Body of pancreas (tissue), 4 donors: ENCODE measurements around the gene CFAP298. TPM values are rescaled to one million over a fixed set of nuclear protein-coding genes. Genes with fewer than 3 reads are reported as not detected.

Experiments
- ATAC-seq: fragments of 150-250 bp; one replicate; pipeline ENCODE4 v1.9.1; 2016
- DNase-seq, 4 donors: peaks; one replicate each; pipeline ENCODE4 v3.0.0-alpha.2; 2019
- H3K27ac ChIP-seq, 4 donors: fragments of 200-600 bp; sonication (generic); 1 replicate in 3 of 4; 2 replicates in 1 of 4; pipeline versions ENCODE4 v1.5.1 to v1.6.1; 2016 to 2019; ENCODE audit warnings: mild to moderate bottlenecking in 1 of 4, mixed read lengths in 1 of 4, moderate library complexity in 1 of 4
- H3K27me3 ChIP-seq, 2 donors: fragments of 200-600 bp; sonication (generic); one replicate each; pipeline ENCODE4 v1.6.0; 2016; ENCODE audit warnings: mild to moderate bottlenecking in 1 of 2
- H3K36me3 ChIP-seq, 2 donors: fragments of 200-600 bp; sonication (generic); replicated peaks in 1 of 2; 2 replicates each; pipeline ENCODE4 v1.5.1; 2016; ENCODE audit warnings: low read depth in 2 of 2; ENCODE audit not compliant: insufficient read depth in 1 of 2
- H3K4me1 ChIP-seq: fragments of 200-600 bp; sonication (generic); one replicate; pipeline ENCODE4 v1.6.0; 2016
- H3K4me3 ChIP-seq, 2 donors: fragments of 200-600 bp; sonication (generic); 1 replicate in 1 of 2; 2 replicates in 1 of 2; pipeline ENCODE4 v1.5.1; 2016 to 2019
- H3K9me3 ChIP-seq, 3 donors: fragments of 200-600 bp; sonication (generic); 1 replicate in 2 of 3; 2 replicates in 1 of 3; pipeline ENCODE4 v1.5.1; 2016
- POLR2A ChIP-seq, 3 donors: fragments of 450-650 bp; IDR thresholded peaks; one replicate each; pipeline ENCODE4 v1.6.1; 2016; ENCODE audit warnings: antibody characterized with exemption in 3 of 3, mild to moderate bottlenecking in 2 of 3
- WGBS, 2 donors: methylation state at CpG; one replicate each; pipeline ENCODE4 v1.1.5; 2017; 5-methylcytosine and 5-hydroxymethylcytosine counted together
- intact Hi-C: fragments of 100-400 bp; cut with DNase I; formaldehyde crosslinking; loops from one replicate; pipeline ENCODE4 v1.15.1; 2023
- total RNA-seq, 2 donors: library from RNA; depleted of rRNA; stranded (reverse); fragments of >200 nt; gene quantifications; one replicate each; pipeline ENCODE4 v1.1.0, GENCODE V29; 2016
- TF ChIP-seq, protein P1 (sequence below), 7 experiments: fragments of 450-650 bp in 4 of 7; fragments of 200-600 bp in 3 of 7; sonication (generic) in 3 of 7; IDR thresholded peaks; one replicate each; pipeline ENCODE4 v1.5.1; 2016 to 2019; ENCODE audit warnings: antibody characterized with exemption in 7 of 7

The CFAP298 gene
- total RNA-seq, 2 donors from 2014 or later = 15.2 to 23.3 TPM

DNA sequence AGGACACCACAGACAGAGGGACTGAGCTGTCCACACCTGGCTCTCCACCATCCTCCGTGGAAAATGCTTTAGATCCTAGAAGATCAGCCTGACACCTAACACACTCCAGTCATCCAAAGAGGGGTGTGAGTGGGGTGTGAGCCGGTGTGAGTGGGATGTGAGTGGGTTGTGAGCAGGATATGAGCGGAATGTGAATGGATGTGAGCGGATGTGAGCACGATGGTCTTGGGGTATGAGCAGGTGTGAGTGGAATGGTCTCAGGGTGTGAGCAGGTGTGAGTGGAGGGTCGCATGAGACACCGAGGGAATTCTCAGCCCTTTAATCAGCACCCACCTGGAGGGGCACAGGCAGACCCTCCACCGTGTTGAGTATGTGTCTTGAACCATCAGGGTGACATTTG is 27.7 kb downstream of the CFAP298 start:
- Histone ChIP-seq H3K36me3 (no peaks in the 10 kb centered on the region), H3K4me1 (no peaks in the 10 kb centered on the region), H3K27me3 (no peaks in the 10 kb centered on the region), H3K9me3 (no peaks in the 10 kb centered on the region), H3K27ac (no peak overlapping the region), H3K4me3 (no peak overlapping the region)
- TF ChIP-seq, protein P1, sequence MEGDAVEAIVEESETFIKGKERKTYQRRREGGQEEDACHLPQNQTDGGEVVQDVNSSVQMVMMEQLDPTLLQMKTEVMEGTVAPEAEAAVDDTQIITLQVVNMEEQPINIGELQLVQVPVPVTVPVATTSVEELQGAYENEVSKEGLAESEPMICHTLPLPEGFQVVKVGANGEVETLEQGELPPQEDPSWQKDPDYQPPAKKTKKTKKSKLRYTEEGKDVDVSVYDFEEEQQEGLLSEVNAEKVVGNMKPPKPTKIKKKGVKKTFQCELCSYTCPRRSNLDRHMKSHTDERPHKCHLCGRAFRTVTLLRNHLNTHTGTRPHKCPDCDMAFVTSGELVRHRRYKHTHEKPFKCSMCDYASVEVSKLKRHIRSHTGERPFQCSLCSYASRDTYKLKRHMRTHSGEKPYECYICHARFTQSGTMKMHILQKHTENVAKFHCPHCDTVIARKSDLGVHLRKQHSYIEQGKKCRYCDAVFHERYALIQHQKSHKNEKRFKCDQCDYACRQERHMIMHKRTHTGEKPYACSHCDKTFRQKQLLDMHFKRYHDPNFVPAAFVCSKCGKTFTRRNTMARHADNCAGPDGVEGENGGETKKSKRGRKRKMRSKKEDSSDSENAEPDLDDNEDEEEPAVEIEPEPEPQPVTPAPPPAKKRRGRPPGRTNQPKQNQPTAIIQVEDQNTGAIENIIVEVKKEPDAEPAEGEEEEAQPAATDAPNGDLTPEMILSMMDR (IDR thresholded peaks at IDR 0.05) = no peak
- no peak for TF ChIP-seq POLR2A (IDR thresholded peaks at IDR 0.05)
- intact Hi-C loops = no loop called here
- no peak for ATAC-seq
- 73 to 78% methylated on average over 8 of the region's 8 CpGs for WGBS, 2 donors
- DNase-seq = no peak

DNA sequence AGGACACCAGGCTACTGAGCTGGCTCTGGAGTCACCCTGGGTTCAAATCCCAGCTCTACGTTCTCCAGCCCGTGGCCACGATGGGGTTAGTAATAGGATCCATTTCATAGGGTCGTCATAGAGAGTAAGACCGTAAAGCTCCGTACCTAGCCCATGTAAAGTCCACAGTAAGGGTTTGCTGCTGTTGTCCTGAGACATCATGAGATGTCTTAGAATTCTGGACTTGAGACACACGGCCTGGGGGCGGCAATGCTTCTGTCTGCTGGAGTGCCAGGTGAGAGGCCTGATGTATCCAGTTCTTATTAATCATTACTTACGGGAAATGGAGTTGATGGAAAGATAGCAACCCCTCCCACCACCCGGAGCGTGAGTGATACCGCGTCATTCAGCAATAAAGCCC is 30.4 kb downstream of the CFAP298 start:
- 75 to 87% methylated on average over 13 of the region's 13 CpGs for WGBS, 2 donors
- Histone ChIP-seq H3K4me1 (no peaks in the 10 kb centered on the region), H3K27ac (no peak overlapping the region), H3K4me3 (no peak overlapping the region), H3K36me3 (no peaks in the 10 kb centered on the region), H3K9me3 (no peaks in the 10 kb centered on the region), H3K27me3 (no peaks in the 10 kb centered on the region)
- intact Hi-C loops = no loop called here
- TF ChIP-seq, protein P1 (IDR thresholded peaks at IDR 0.05) = no peak
- no peak for DNase-seq
- no peak for ATAC-seq

DNA sequence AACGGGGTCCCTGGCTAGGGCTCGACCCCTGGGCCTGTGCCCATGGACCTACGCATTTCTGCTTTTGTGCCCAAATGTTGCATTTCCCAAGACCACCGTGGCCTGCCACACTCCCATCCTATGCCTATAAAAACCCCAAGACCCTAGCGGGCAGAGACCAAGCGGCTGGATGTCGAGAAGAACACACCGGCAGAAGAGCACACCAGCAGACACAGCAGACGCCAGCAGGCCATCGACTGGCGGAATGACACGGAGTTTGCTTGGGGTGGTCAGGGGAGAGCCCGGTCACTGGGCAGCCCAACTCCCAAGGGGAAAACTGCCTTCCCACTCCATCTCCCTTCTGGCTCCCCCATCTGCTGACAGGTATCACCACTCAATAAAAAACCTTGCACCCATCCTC is 31.2 kb downstream of the CFAP298 start:
- H3K9me3 ChIP-seq = no peaks in the 10 kb centered on the region
- 85 to 91% methylated on average over 13 of the region's 13 CpGs for WGBS, 2 donors
- no peak overlapping the region for H3K27ac ChIP-seq
- TF ChIP-seq, protein P1 (IDR thresholded peaks at IDR 0.05) = no peak
- no peak for TF ChIP-seq POLR2A (IDR thresholded peaks at IDR 0.05)
- DNase-seq (no peak), ATAC-seq (no peak)
- no peaks in the 10 kb centered on the region for H3K36me3 ChIP-seq
- no peak overlapping the region for H3K4me3 ChIP-seq
- H3K4me1 ChIP-seq = no peaks in the 10 kb centered on the region
- H3K27me3 ChIP-seq = no peaks in the 10 kb centered on the region
- intact Hi-C loops = no loop called here

DNA sequence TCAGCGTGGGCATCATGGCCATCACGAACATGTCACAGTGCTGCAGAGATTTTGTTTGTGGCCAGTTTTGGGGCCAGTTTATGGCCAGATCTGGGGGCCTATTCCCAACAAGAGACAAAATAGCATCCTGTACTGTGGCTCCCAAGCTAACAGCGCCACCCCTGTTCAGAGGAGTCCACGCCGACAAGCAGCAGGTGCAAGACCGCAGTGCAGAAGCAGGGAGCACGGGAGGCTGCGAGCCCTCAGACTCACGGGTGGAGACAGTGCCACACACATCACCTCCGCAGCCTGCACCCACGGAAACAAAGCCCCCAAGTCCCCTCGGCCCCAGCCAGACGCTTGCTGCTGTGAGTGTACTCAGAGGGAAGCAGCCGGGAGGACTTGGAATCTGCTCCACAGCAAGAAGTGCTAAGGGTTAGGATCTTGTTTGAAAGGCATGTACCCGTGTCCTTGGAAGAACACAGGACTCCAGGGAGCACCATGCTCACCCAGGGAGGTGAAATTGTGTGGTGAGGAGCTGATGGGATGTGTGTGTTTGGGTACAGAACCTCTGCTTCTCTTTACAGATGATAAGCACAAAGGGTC is 34.0 kb downstream of the CFAP298 start:
- Histone ChIP-seq H3K4me1 (no peaks in the 10 kb centered on the region), H3K4me3 (no peak overlapping the region), H3K27ac (no peak overlapping the region), H3K36me3 (no peaks in the 10 kb centered on the region), H3K9me3 (no peaks in the 10 kb centered on the region), H3K27me3 (no peaks in the 10 kb centered on the region)
- intact Hi-C loops = loop anchor here (5.0 kb wide), 1 partner anchor 181 kb away; no protein-coding TSS in a partner anchor
- TF ChIP-seq POLR2A (IDR thresholded peaks at IDR 0.05) = no peak
- TF ChIP-seq, protein P1 (IDR thresholded peaks at IDR 0.05) = peak in 5 of 7 experiments; percentile 14 to 24 (median 19)
- WGBS, 2 donors = 44 to 65% methylated on average over 3 to 15 of the region's 15 CpGs
- peak in 1 of 4 donors; percentile 26 for DNase-seq
- no peak for ATAC-seq

DNA sequence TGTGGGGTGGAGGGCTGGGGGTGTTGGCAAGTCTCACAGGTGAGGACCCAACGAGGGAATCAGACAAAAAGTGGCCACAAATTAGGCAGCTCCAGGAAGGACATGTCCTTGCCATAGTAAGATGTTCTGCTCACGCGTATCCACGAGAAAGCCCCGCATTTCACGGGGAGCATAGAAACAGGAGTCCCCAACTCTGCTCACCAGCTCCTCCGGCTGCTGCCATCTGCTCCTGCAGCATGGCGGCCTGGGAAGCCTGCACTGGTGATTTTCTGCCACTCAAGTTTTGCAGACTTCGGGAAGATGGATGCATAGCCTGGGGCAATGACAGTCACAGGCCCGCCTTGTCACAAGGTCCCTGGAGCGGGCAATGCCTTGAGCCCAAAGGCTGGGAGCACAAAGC is 36.2 kb downstream of the CFAP298 start:
- no peak for DNase-seq
- no peak for TF ChIP-seq POLR2A (IDR thresholded peaks at IDR 0.05)
- TF ChIP-seq, protein P1 (IDR thresholded peaks at IDR 0.05) = no peak
- intact Hi-C loops = loop anchor here (5.0 kb wide), 1 partner anchor 179 kb away; no protein-coding TSS in a partner anchor
- H3K9me3 ChIP-seq = no peaks in the 10 kb centered on the region
- 89 to 90% methylated on average over 11 of the region's 11 CpGs for WGBS, 2 donors
- no peaks in the 10 kb centered on the region for H3K36me3 ChIP-seq
- H3K4me3 ChIP-seq = no peak overlapping the region
- no peaks in the 10 kb centered on the region for H3K27me3 ChIP-seq
- H3K4me1 ChIP-seq = no peaks in the 10 kb centered on the region
- H3K27ac ChIP-seq = no peak overlapping the region
- no peak for ATAC-seq
